ENCODE measurements around the gene EXOC3. TPM values are rescaled to one million over a fixed set of nuclear protein-coding genes. Genes with fewer than 3 reads are reported as not detected.
A peak's percentile ranks its signal among the peaks of the same experiment; 100 is the strongest.
"Not testable (repeated sequence)": the region's sequence is repeated elsewhere in the genome, so short reads cannot be mapped to it uniquely, and the experiment has no call there.

EXOC3 gene
- total RNA-seq, 1 experiment from 2014 or later, result 55.0 TPM

GRCh38 chr5:395921-396530, 47.0 kb upstream of the EXOC3 start:
- TF ChIP-seq CTCF (IDR thresholded peaks at IDR 0.05) (no peak), TCF7L2 (IDR thresholded peaks at IDR 0.05; ENCODE audit: low read depth, low read length) (no peak), SIN3A (IDR thresholded peaks at IDR 0.05; ENCODE audit: borderline replicate concordance, insufficient read depth, low read depth, low read length) (no peak), POLR2AphosphoS5 (IDR thresholded peaks at IDR 0.05; ENCODE audit: low read depth, low read length) (no peak), REST (IDR thresholded peaks at IDR 0.05; ENCODE audit: insufficient read depth in 1 of 2, low read depth in 2 of 2, low read length in 1 of 2) (no peak)
- H3K36me3 ChIP-seq (ENCODE audit: control insufficient read depth, insufficient read depth, low read length), result no peaks in the 10 kb centered on the region
- H3K27ac ChIP-seq (ENCODE audit: low read length), result no peak overlapping the region
- BruUV-seq (replicated peaks), result no TSS peak
- peaks cover 5% of the 10 kb centered on the region; the same call in 1 of the 2 replicates for H3K4me1 ChIP-seq (ENCODE audit: control insufficient read depth, insufficient read depth, low read length)
- ChIA-PET POLR2A (no interaction called here), CTCF (no interaction called here)
- no peak overlapping the region for H3K4me3 ChIP-seq (ENCODE audit: low read depth in 2 of 2, low read length in 2 of 2)
- H3K27me3 ChIP-seq (ENCODE audit: control insufficient read depth, insufficient read depth, low read length), result no peaks in the 10 kb centered on the region
- H3K9me3 ChIP-seq (ENCODE audit: control insufficient read depth, insufficient read depth, low read depth, low read length), result no peaks in the 10 kb centered on the region
- ATAC-seq, result 0 out of 2 replicates have a peak, but pooled peaks have one; percentile 3
- in situ Hi-C loops (cut with HindIII; ENCODE audit: low pct_unique_long_range_greater_than_20kb, low sequenced_read_pairs), result no loop called here
- no peak for DNase-seq (ENCODE audit: low read depth, low spot score)
- intact Hi-C loops (cut with micrococcal nuclease; ENCODE audit: unreplicated experiment), result no loop called here

- H3K36me3 ChIP-seq (ENCODE audit: control insufficient read depth, insufficient read depth, low read length), result no peaks in the 10 kb centered on the region
- intact Hi-C loops (cut with micrococcal nuclease; ENCODE audit: unreplicated experiment) (no loop called here), in situ Hi-C loops (cut with HindIII; ENCODE audit: low pct_unique_long_range_greater_than_20kb, low sequenced_read_pairs) (no loop called here)
- H3K4me3 ChIP-seq (ENCODE audit: low read depth in 2 of 2, low read length in 2 of 2), result no peak overlapping the region
- CTCF ChIA-PET, result no interaction called here
- no peak overlapping the region for H3K27ac ChIP-seq (ENCODE audit: low read length)
- POLR2A ChIA-PET, result no interaction called here
- BruUV-seq (replicated peaks), result no TSS peak
- DNase-seq (ENCODE audit: low read depth, low spot score) (no peak), ATAC-seq (no peak)
- no peaks in the 10 kb centered on the region for H3K27me3 ChIP-seq (ENCODE audit: control insufficient read depth, insufficient read depth, low read length)
- TF ChIP-seq TCF7L2 (IDR thresholded peaks at IDR 0.05; ENCODE audit: low read depth, low read length), result no peak
- TF ChIP-seq POLR2AphosphoS5 (IDR thresholded peaks at IDR 0.05; ENCODE audit: low read depth, low read length), result no peak
- no peak for TF ChIP-seq REST (IDR thresholded peaks at IDR 0.05; ENCODE audit: insufficient read depth in 1 of 2, low read depth in 2 of 2, low read length in 1 of 2)
- TF ChIP-seq SIN3A (IDR thresholded peaks at IDR 0.05; ENCODE audit: borderline replicate concordance, insufficient read depth, low read depth, low read length), result no peak
- no peak for TF ChIP-seq CTCF (IDR thresholded peaks at IDR 0.05)
- no peaks in the 10 kb centered on the region for H3K9me3 ChIP-seq (ENCODE audit: control insufficient read depth, insufficient read depth, low read depth, low read length)
- H3K4me1 ChIP-seq (ENCODE audit: control insufficient read depth, insufficient read depth, low read length), result peaks cover 5% of the 10 kb centered on the region; the same call in 1 of the 2 replicates
Measured at GRCh38 chr5:396531-396961, 46.4 kb upstream of the EXOC3 start.

GRCh38 chr5:398141-398474, 44.9 kb upstream of the EXOC3 start:
- H3K36me3 ChIP-seq (ENCODE audit: control insufficient read depth, insufficient read depth, low read length); BruUV-seq (replicated peaks); H3K4me3 ChIP-seq (ENCODE audit: low read depth in 2 of 2, low read length in 2 of 2); CTCF ChIA-PET; H3K9me3 ChIP-seq (ENCODE audit: control insufficient read depth, insufficient read depth, low read depth, low read length); in situ Hi-C loops (cut with HindIII; ENCODE audit: low pct_unique_long_range_greater_than_20kb, low sequenced_read_pairs); intact Hi-C loops (cut with micrococcal nuclease; ENCODE audit: unreplicated experiment); H3K27ac ChIP-seq (ENCODE audit: low read length); DNase-seq (ENCODE audit: low read depth, low spot score); ATAC-seq; H3K4me1 ChIP-seq (ENCODE audit: control insufficient read depth, insufficient read depth, low read length); H3K27me3 ChIP-seq (ENCODE audit: control insufficient read depth, insufficient read depth, low read length): not testable (repeated sequence)
- POLR2A ChIA-PET, result interaction anchor here (0.6 to 0.7 kb wide), 2 partner anchors 11 to 49 kb away, joined by 3 to 4 read pairs; no protein-coding TSS in a partner anchor
